ENCODE data around the gene COIL. TPM values are rescaled to one million over a fixed set of nuclear protein-coding genes. Genes with fewer than 3 reads are reported as not detected.

Gene COIL
- total and polyA plus RNA-seq, 2 donors (not counting 1 experiment from before 2014, with no cell fraction given), result 3.7 to 19.8 TPM

DNA sequence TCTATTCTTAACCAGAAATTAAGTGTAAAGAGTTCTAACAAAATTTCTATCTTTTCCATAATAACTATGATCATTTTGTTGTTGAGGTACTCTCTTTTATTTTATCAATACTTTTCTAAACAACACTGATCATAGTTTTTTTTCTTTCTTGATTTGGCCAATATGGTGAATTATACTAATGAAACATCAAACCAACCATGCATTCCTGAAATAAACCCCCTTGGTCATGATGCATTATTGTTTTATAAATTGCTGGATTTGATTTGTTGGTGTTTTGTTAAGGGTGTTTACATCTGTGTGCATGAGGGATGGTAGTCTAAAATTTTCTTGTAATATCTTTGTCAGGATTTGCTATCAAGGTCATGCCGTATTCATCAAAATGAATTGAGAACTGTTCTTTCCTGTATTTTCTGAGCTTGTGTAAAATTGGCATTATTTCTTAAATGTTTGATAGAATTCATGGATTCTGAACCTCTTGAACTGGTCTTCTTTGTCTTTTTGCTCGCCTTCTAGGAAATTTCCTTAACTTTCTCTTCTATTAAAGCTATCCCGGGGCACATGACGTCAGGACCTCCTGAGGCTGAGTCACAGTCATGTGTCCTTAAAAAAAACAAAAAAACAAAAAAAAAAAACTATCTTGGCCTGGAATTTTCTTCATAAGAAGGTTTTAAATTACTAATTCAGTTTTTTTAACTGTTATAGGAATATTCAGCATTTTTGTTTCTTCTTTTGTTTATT is 43.1 kb downstream of the COIL start:
- Histone ChIP-seq H3K4me3 (ENCODE audit: control extremely low read depth in 1 of 5, extremely low read depth in 1 of 5, insufficient read depth in 1 of 5, low read depth in 2 of 5, low read length in 4 of 5) (no peak overlapping the region), H3K27me3 (replicated peaks in 1 of 4; ENCODE audit: control extremely low read depth in 1 of 4, control insufficient read depth in 3 of 4, insufficient read depth in 4 of 4, low read length in 3 of 4) (no peaks in the 10 kb centered on the region), H2AFZ (ENCODE audit: insufficient read depth, low read depth, low read length, poor library complexity, severe bottlenecking) (no peak overlapping the region), H3K36me3 (replicated peaks in 1 of 2; ENCODE audit: control extremely low read depth in 1 of 2, control insufficient read depth in 1 of 2, extremely low read depth in 1 of 2, insufficient read depth in 2 of 2, low read length in 1 of 2) (no peaks in the 10 kb centered on the region), H4K20me1 (ENCODE audit: control insufficient read depth, insufficient read depth, low read length, poor library complexity, severe bottlenecking) (peaks cover 6% of the 10 kb centered on the region), H3K4me1 (ENCODE audit: control insufficient read depth in 2 of 2, insufficient read depth in 2 of 2, low read length in 2 of 2) (peaks cover 14 to 17% of the 10 kb centered on the region in 2 donors), H3K27ac (ENCODE audit: low read length in 2 of 2) (no peak overlapping the region), H3K79me2 (ENCODE audit: control insufficient read depth, insufficient read depth, low read length) (peaks cover 20% of the 10 kb centered on the region), H3K4me2 (replicated peaks; ENCODE audit: low read depth, low read length, poor library complexity, severe bottlenecking) (no peak overlapping the region), H3K9ac (ENCODE audit: low read length) (no peak overlapping the region), H3K9me3 (ENCODE audit: control extremely low read depth in 1 of 3, control insufficient read depth in 2 of 3, insufficient read depth in 1 of 3, low read length in 2 of 3) (no peaks in the 10 kb centered on the region)
- no peak overlapping the region for H3K27ac Mint-ChIP-seq
- DNase-seq (no peak), ATAC-seq (ENCODE audit: low read depth) (no peak)
- CTCF ChIA-PET, result no interaction called here
- POLR2A ChIA-PET, result no interaction called here
- intact Hi-C loops (cut with micrococcal nuclease), result no loop called here
- H3K4me3 Mint-ChIP-seq, result no peak overlapping the region
- no peaks in the 10 kb centered on the region for H3K27me3 Mint-ChIP-seq
- no peaks in the 10 kb centered on the region for H3K9me3 Mint-ChIP-seq (ENCODE audit: insufficient read depth)
- TF ChIP-seq, protein P1, sequence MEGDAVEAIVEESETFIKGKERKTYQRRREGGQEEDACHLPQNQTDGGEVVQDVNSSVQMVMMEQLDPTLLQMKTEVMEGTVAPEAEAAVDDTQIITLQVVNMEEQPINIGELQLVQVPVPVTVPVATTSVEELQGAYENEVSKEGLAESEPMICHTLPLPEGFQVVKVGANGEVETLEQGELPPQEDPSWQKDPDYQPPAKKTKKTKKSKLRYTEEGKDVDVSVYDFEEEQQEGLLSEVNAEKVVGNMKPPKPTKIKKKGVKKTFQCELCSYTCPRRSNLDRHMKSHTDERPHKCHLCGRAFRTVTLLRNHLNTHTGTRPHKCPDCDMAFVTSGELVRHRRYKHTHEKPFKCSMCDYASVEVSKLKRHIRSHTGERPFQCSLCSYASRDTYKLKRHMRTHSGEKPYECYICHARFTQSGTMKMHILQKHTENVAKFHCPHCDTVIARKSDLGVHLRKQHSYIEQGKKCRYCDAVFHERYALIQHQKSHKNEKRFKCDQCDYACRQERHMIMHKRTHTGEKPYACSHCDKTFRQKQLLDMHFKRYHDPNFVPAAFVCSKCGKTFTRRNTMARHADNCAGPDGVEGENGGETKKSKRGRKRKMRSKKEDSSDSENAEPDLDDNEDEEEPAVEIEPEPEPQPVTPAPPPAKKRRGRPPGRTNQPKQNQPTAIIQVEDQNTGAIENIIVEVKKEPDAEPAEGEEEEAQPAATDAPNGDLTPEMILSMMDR (IDR thresholded peaks at IDR 0.05), result no peak
- no peak for TF ChIP-seq EZH2 (IDR thresholded peaks at IDR 0.05; ENCODE audit: borderline replicate concordance, insufficient read depth, low read depth, low read length, poor library complexity, severe bottlenecking)
- H3K4me1 Mint-ChIP-seq, result peaks cover 27% of the 10 kb centered on the region
- no CpG with 5 or more reads among the region's 4 CpGs for WGBS (ENCODE audit: insufficient coverage)

Measured in B cell (primary cell).